GM21515 (cell line): ENCODE results near the gene NECAB3.

Experiments used
- ATAC-seq: cut with Tn5 transposase; IDR thresholded peaks from one replicate; pipeline ENCODE4 v1.9.1; 2021; ENCODE audit not compliant: unreplicated experiment

Gene NECAB3

DNA sequence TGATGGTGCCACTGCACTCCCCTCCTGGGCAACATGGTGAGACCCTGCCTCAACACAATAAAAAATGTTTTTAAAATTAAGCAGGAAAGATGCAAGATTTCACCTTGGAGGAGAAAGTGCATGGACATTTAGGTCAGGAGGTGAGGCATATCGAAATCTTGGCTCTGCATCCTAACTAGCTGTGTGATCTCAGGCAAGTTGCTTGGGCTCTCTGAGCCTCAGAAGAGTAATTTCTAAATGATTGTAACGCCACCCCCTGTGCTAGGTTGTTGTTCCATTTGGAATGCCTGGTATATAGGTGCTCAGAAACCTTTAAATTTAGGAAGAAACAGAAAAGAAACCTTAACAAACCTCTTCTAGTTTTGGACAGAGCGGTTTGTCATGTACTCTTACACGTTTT lies 48.0 kb downstream of the NECAB3 start:
- ATAC-seq, result no peak

DNA sequence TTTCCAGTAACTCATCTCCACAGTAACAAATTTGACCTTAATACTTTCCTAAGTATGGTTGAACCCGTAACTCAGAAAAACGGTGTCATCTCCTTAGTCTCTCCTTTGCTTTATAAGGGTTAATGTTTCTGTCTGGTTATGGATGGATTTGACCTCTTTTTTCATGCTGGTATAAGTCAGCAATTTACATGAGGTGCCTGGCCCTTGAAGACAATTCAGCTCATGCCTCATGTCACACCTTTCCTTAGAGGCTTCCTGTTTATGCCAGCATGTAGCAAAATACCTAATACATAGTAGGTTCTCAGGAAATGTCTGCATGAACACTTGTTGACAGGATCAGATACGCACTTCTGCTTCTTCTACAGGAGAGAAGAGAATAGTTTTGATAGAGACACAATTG lies 49.8 kb downstream of the NECAB3 start:
- no peak for ATAC-seq

- no peak for ATAC-seq
Measured at GRCh38 chr20:33622705-33623365, 51.4 kb downstream of the NECAB3 start.

GRCh38 chr20:33621717-33622400 lies 52.4 kb downstream of the NECAB3 start:
- ATAC-seq, result no peak

GRCh38 chr20:33612001-33612400 lies 62.2 kb downstream of the NECAB3 start:
- no peak for ATAC-seq

- ATAC-seq, result no peak
Measured at GRCh38 chr20:33611106-33611505, 63.1 kb downstream of the NECAB3 start.

DNA sequence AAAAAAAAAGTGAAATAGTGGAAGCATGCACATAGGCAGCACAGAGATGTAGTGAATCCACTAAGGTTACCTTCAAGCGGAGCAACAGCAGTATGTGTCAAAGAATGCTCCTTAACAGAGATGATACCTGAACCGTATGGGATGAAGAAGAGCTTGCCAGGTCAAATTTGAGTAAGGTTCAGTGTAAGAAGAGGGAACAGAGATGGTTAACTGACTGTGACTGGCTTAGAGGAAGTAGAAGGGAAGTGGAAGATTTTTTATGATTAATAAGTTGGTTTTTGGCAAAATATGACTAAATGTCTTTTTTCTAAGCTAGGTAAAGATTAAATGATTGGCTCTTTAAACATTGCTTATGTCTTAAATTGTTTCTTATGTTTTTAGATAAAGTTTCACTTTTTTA lies 64.7 kb downstream of the NECAB3 start:
- ATAC-seq, result no peak
